Choroid plexus epithelial cell (primary cell): ENCODE results near the gene DIS3L.
A peak's percentile ranks its signal among the peaks of the same experiment; 100 is the strongest.
"Not testable (repeated sequence)": the region's sequence is repeated elsewhere in the genome, so short reads cannot be mapped to it uniquely, and the experiment has no call there.

Experiments used
- DNase-seq: peaks from one replicate; pipeline ENCODE4 v3.0.0-alpha.2; 2010; ENCODE audit warnings: low read depth
- H3K4me3 ChIP-seq: 2 replicates; pipeline ENCODE4 v1.5.1; 2011; ENCODE audit warnings: low read depth, mild to moderate bottlenecking, control low read depth, low read length, moderate library complexity
- CTCF ChIP-seq: conservative IDR thresholded peaks from 2 replicates; pipeline ENCODE4 v1.5.1; 2011; ENCODE audit warnings: low read depth, mild to moderate bottlenecking, control low read depth, inconsistent platforms, low read length, moderate library complexity

The DIS3L gene

GRCh38 chr15:66252685-66253417 is 40.5 kb upstream of the DIS3L start:
- no peak for TF ChIP-seq CTCF
- DNase-seq = peak; percentile 9
- H3K4me3 ChIP-seq = peak overlapping the region; percentile 41

GRCh38 chr15:66253418-66254088 is 39.8 kb upstream of the DIS3L start, which contains the start of gene MEGF11:
TSS of gene MEGF11 (minus strand) at chr15:66253750. CDS start at chr15:66128403, 125,347 bp downstream.
- DNase-seq = peak; percentile 37
- TF ChIP-seq CTCF = no peak
- H3K4me3 ChIP-seq = peak within 1 kb of the TSS; percentile 41

- peak overlapping the region; percentile 38 for H3K4me3 ChIP-seq
- DNase-seq = no peak
Observed at GRCh38 chr15:66254089-66254950, 39.0 kb upstream of the DIS3L start.

GRCh38 chr15:66254951-66255676 is 38.3 kb upstream of the DIS3L start:
- H3K4me3 ChIP-seq = no peak overlapping the region
- no peak for TF ChIP-seq CTCF
- DNase-seq = no peak

More at GRCh38 chr15:66254089-66254950, 39.0 kb upstream of the DIS3L start:
- TF ChIP-seq CTCF = no peak

GRCh38 chr15:66256692-66257091 is 36.7 kb upstream of the DIS3L start:
- no peak overlapping the region for H3K4me3 ChIP-seq
- no peak for DNase-seq
- TF ChIP-seq CTCF = no peak

- TF ChIP-seq CTCF = no peak
- no peak overlapping the region for H3K4me3 ChIP-seq
- DNase-seq = no peak
Observed at GRCh38 chr15:66261056-66261455, 32.3 kb upstream of the DIS3L start.

- not testable (repeated sequence) for DNase-seq, H3K4me3 ChIP-seq
Observed at GRCh38 chr15:66262837-66263236, 30.5 kb upstream of the DIS3L start.
